HG03575 (cell line): ENCODE results near the gene CADM2.

Source experiments
- ATAC-seq: cut with Tn5 transposase; IDR thresholded peaks from one replicate; pipeline ENCODE4 v1.9.1; 2021; ENCODE audit not compliant: unreplicated experiment, insufficient number of reproducible peaks, low FRiP score; ENCODE audit errors: extremely low read depth

CADM2 gene

GRCh38 chr3:84980011-84980410 is 21.2 kb downstream of the CADM2 start:
- no peak for ATAC-seq

GRCh38 chr3:84980456-84980855 is 21.7 kb downstream of the CADM2 start:
- no peak for ATAC-seq

- no peak for ATAC-seq
These were observed 24.7 kb downstream of the CADM2 start for GRCh38 chr3:84983490-84983889.

GRCh38 chr3:84984429-84984828 is 25.6 kb downstream of the CADM2 start:
- ATAC-seq: no peak

GRCh38 chr3:84985795-84986194 is 27.0 kb downstream of the CADM2 start:
- ATAC-seq: no peak

GRCh38 chr3:84987706-84988504 is 29.1 kb downstream of the CADM2 start:
- ATAC-seq: no peak

GRCh38 chr3:84989102-84989501 is 30.3 kb downstream of the CADM2 start:
- ATAC-seq: no peak

- ATAC-seq: no peak
These were observed 32.7 kb downstream of the CADM2 start for GRCh38 chr3:84991422-84991900.

GRCh38 chr3:84993956-84994355 is 35.2 kb downstream of the CADM2 start:
- ATAC-seq: no peak

- ATAC-seq: no peak
These were observed 39.8 kb downstream of the CADM2 start for GRCh38 chr3:84998545-84998944.

- no peak for ATAC-seq
These were observed 44.7 kb downstream of the CADM2 start for GRCh38 chr3:85003479-85003878.

- no peak for ATAC-seq
These were observed 45.4 kb downstream of the CADM2 start for GRCh38 chr3:85004147-85004546.

- ATAC-seq: no peak
These were observed 47.2 kb downstream of the CADM2 start for GRCh38 chr3:85005946-85006345.

- no peak for ATAC-seq
These were observed 48.7 kb downstream of the CADM2 start for GRCh38 chr3:85007195-85008094.

GRCh38 chr3:85020828-85021227 is 62.0 kb downstream of the CADM2 start:
- ATAC-seq: no peak

GRCh38 chr3:85030052-85030451 is 71.3 kb downstream of the CADM2 start:
- no peak for ATAC-seq

- no peak for ATAC-seq
These were observed 78.4 kb downstream of the CADM2 start for GRCh38 chr3:85037203-85037602.

GRCh38 chr3:85041001-85041400 is 82.2 kb downstream of the CADM2 start:
- no peak for ATAC-seq

- ATAC-seq: no peak
These were observed 82.8 kb downstream of the CADM2 start for GRCh38 chr3:85041562-85042055.

GRCh38 chr3:85050821-85051220 is 92.0 kb downstream of the CADM2 start:
- no peak for ATAC-seq
